Left hindlimb (tissue), 1 donor: ENCODE results near the gene FRMD1.

Source experiments
- DNase-seq: peaks from one replicate; pipeline ENCODE4 v3.0.0-alpha.2; 2018

Gene FRMD1

DNA sequence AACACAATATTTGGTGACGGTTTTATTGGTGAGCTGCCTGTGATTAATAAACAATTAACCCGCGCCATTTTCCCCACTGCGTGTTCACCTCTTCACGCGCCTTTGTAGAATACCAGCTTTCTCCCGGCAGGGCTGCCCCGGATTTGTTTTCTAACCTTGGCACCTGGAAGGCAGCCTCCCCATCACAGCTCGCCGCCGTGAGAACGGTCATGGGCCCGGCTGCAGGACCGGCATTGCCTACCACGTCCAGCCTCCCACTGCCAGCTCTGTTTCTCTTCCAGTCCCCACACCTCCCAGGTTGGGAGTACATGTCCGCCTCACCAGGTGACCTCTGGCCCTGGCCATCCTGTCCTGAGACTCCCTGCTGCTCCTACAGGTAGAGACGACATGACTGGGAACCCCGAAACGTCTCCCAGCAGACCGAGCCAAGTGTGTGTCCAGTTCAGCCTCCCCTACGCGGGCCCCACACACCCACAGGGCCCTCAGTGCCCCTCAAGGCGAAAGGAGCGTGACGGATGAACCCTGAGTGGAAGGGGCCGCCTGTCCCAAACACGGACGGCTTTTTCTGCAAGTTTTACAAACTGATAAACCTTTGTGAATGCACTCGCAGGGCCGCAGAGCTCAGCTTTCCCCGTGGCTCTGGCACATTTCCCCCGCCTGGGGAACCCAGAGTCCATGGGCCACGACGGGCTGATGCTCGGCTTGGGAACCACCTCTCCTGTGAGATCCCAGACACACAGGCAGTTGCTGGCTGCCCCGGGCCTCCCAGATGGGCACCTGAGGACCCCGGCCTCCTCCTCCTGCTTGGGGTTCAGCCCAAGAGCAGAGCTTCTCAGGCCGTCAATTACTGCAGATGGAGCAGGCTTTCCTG lies 25.7 kb downstream of the FRMD1 start:
- no peak for DNase-seq

DNA sequence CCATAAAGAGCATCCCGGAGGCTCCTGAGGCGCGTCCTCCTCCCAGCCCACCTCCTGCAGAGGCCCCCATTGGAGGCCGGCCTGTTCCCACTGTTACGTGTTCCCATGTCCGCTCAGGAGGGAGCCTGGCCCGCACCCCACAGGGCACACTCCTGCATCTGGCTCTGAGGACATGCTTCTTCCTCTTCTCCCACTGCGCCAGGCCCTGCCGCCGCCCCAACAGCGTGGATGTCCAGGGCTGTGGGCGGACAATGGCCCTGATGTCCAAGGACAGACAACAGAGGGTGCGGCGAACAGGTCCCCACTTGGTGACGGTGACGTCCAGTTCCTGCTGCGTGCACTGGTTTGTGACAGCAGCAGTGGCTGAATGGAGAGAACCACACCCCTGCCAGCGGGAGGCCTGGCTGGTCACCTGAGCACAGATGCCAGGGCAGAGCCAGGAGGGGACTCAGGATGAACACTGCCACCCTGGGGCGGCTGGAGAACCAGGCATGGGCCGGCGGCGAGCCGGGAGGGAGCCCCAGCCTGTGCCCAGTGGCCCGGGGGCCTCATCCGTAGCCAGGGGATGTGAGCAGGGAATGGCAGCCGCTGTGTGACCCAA lies 26.6 kb downstream of the FRMD1 start:
- no peak for DNase-seq

DNA sequence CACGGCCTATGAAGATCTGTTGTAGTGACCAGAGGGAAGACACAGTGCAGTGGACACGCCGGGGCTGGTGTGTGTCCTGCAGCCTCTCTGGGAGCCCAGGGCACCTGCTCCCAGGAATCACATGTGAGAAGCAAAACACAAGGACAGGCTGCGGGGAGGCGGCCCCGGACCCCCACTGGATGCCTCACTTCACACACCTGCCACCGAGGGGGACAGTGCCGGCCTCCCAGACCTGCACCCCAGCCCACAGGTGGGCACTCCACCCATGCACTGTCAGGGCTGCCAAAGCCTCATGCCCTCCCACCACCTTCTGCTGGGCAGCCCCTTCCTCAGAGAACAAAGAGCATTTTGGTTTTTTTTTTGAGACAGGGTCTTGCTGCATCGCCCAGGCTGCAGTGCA lies 27.4 kb downstream of the FRMD1 start:
- DNase-seq, result no peak

DNA sequence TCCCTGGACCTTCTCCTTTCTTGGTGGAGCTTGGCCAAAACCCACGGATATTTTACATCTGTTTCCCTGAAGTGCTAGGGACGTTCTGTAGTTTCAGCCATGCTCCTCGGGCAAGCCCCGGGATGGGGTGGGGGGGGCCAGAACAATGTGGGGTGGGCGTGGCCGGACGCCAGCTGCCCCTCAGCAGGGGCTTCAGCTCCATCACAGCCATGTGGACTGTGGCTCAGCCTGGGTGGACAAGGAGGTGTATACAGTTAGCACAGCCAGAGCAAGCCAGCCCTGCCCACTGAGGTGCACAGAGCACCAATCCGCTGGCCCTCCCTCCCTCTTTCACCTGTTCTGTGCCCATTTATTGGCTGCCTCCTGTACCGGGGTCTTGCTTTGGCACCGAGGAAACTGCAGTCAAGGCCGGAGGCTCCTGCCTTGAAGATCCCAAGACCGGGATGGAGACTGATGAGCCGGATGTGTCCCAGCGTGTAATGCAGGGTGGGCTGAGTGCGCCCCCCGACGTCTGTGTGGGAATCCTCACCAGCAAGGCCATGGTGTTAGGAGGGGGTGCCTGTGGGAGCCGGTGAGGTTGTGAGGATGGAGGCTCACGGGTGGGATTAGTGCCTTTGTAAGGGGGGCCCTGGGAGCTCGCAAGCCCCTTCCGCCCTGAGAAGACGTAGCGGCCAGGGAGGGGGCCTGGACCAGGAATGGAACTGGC lies 28.0 kb downstream of the FRMD1 start:
- no peak for DNase-seq

DNA sequence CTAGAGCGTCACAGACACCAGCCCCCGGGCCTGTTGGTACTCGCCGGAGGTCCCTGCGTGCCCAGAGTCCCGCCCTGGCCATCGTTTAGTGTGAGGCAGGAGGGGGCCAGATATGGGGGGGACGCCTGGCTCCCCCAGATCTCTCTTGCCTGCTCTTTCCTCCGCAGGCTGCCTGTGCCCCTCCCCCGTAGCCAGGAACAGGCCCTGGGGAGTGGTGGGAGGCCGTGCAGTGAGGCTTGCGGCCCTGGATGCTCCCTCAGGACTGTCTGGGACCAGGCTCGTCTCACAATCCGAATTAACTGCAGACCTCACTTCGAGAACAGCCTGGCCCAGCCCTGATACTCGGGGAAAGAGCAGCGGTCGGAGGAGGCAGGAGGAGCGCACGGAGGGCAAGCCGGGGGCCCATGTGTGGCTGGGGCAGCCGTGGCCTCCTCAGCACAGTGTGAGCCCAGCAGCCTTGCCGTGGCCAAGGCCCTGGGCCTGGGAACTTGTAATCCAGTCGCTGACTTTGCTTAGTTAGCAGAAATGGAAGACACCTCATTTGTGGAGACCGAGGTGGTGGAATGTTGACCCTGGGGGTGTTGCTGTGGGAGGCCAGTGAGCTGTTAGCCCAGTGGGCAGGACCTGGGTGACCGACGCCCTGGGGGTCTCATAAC lies 28.7 kb downstream of the FRMD1 start:
- DNase-seq, result no peak

DNA sequence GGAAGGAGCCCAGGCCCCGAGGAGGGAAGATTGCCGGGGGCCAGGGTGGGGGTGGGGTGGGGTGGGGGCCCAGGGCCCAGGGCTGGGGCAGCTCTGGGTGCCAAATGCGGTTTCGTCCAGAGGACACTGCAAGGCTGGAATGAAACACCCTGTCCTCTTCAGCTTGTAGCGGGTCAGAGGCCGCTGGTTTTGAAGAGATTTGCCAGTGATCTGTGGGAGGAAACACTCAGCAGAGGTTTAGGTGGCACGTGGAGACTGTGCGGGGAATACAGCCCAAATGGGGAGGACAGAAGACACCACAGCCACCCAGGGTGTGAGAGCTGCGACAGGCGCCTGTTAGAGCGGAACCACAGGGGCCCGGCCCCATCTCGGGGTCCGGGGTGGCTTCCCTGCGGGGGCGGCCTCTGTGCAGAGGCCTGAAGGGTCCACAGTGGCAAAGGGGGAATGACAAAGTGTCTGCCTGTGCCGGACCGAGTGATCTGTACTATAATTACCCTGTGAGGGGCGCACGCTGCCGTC lies 29.2 kb downstream of the FRMD1 start:
- DNase-seq, result peak; percentile 16

DNA sequence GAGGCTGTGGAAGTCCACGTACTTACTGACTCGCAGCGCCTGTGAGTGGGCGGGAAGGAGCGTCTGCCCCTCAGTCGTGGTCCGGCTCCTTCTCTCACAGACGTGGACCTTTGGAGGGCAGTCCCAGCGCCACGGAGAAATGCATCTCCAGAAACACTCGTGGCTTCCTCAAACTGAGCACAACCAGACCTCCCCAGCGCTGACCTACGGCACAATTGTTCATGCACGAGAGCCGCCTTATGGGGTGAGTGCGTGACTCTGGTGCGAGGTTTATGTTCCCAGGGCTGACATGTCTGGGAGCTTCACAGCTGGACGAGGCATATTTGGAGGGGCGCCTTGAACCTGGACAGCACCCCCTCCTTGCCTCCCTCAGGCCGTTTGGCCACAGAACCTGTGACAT lies 29.7 kb downstream of the FRMD1 start:
- peak; percentile 10 for DNase-seq

DNA sequence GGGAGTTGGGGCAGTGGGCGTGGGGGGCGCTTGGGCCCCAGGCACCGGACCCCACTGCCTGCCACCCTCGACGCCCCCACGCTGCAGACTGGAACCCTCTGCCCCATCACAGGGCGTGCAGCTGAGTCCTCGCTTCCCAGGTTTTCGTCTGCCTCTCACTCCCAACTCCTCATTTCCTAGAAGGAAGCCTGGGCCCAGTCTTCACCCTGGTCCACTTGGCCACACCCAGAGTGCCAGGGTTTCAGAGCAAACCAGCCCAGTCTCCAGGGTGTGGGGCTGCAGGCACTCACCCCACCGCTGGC lies 30.3 kb downstream of the FRMD1 start:
- DNase-seq, result no peak

DNA sequence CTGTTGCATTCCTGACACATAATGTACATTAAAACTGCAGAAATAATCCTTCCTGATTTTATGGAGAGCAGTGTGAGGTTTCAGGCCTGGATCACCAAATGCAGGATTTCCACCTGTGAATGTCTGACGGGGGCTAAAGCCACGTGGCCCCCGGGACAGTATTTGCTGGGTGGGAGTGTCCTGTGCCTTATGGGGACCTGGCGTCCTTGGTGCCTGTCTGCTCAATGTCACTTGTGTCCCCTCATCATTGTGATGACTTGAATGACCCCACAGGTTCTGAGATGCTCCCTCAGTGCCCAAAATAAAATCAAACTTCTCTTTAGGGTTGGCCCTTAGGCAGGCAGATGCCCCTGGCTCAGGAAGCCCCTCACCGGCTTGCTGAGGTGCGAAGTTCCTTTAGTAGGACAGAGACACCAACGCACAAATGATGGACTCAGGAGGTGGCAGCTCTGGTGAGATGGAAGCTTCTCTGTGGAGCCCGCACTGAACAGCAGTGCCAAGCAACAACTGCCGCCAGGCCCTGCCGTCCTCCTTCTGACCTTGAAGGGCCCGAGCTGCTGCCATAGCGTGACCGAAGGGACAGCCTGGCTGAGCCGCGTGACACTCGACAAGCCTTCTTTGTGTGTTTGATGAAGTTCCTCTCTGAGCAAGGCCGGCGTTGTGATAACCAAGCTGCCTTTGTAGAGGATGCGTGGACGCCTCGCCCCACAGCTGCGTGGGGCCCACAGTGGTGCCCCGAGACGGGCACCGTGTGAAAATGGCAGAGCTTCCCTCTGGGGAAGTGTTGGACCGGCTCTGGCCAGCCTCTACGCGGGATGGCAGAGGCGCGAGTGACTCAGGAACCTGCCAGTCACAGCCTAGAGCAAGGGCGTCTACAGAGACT lies 30.9 kb downstream of the FRMD1 start:
- DNase-seq, result no peak

DNA sequence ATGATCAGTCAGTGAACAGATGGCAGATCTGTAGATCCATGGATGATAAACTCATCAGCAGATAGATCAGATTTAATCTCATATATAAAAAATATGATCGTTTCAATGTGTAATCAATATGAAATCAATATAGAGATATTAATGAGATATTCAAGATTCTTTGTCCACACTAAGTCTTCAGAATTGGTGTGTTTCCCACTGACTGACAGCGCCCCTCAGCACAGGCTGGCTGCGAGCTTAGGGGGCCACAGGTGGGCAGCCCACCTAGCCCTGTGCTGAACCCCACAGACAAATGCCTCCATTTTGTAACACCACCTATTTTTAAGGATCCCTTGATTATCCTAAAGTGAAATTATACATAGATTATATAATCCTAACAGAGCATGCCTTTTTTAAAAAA lies 32.3 kb downstream of the FRMD1 start:
- no peak for DNase-seq

DNA sequence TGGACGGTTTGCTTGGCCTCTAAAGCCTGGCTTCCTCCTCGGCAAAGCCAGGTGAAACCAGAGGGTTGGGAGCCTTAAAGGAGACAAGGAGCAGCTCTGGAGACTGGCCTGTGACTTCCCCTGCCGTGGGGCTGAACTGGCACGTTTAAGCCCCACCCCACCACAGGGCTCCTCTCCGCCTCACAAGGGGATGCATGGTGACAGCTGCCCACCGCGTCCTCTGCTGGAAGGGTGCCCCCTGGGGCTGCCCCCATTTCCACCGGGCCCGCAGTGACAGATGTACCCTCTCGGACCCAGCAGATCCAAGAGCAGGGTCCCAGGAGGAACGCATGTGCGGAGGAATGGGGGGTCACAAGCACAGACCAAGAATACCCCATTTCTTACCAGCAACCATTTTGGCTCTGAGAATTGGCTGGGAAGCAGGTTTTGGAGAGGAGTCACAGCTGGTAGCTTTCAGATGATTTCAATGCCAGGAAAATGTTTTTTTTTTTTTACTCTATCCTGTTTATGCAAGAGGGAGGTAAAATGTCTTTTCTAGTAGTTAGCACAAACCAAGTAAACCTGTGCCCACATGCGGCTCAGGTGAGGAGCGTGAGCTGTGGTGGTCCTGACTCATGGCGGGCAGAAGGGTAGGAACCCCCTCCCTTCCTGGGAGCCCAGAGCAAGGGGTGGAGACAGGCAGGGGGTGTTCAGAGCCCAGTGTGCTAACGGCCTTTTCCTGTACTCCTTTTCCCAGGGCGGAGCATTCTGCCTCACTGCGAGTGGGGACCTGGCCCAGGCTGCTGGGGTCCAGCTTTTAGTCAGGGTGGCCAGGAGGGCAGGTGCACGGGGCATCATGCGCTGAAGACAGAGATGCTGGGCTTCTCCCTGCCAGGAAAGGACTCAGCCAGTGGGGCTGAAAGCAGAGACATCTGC lies 33.0 kb downstream of the FRMD1 start:
- no peak for DNase-seq

DNA sequence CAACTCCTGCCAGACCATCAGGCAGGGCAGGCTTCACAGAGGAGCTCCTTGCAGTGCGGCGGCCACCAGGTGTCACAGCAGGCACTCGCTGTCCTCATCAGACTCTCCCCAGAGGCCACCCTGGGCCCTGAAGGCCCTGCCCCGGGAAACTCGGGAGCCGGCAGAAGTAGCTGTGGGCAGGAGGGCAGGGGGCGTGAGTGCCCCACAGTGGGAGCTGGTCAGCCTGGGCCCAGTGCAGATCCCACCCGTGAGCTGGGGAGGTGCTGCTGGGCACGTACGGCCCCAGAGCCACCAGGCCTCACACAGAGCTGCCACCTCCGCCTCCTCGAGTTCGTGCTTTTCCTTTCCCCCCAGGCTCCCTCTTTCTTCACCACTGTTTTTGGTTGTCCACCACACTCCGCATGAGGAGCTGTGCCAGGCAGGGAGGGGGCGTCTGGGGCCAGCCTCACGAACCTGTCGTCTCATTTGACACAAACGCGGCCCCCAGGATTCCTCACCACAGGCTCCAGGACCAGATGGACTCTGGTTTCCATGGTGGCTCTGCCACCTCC lies 33.8 kb downstream of the FRMD1 start:
- no peak for DNase-seq

DNA sequence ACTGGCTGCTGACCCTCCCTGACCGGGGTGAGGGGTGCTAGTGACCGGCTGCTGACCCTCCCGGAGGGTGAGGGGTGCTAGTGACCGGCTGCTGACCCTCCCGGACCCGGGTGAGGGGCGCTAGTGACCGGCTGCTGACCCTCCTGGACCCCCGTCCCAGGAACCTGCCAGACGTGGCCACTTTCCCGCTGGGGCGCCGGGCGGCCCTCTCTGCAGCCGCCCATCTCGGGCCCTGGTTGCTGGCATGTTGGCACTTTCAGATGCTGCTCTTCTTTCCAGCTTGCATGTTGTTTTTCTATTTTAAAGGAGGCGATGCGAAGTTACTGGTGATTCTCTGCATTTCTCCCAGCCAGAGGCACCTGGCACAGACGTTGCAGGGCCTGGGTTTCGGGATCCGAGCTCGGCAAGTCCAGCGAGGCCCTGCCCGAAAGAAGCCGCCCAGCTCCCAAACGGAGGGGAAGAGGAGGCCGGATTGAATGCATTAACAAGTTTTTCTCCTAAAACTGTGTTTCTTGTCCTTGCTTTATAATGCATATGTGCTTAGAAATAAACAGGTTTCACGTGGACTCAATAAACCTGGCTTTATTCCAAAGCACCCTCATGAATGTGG lies 34.4 kb downstream of the FRMD1 start:
- no peak for DNase-seq

DNA sequence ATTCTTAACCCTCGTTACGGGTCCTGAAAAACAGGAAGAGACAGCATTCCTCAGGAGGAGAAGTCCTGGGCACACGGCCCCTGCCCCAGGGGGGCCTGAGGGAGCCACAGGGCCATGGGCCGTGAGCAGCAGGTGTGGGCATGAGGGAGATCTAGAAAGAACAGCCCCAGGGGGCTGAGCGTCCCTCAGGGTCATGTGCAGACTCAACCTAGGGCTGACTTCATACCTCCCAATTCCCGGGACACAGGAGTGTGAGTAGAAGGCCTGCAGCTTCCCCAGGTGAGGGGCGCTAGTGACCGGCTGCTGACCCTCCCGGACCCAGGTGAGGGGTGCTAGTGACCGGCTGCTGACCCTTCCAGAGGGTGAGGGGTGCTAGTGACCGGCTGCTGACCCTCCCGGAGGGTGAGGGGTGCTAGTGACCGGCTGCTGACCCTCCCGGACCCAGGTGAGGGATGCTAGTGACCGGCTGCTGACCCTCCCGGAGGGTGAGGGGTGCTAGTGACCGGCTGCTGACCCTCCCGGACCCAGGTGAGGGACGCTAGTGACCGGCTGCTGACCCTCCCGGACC lies 35.1 kb downstream of the FRMD1 start:
- DNase-seq, result no peak

DNA sequence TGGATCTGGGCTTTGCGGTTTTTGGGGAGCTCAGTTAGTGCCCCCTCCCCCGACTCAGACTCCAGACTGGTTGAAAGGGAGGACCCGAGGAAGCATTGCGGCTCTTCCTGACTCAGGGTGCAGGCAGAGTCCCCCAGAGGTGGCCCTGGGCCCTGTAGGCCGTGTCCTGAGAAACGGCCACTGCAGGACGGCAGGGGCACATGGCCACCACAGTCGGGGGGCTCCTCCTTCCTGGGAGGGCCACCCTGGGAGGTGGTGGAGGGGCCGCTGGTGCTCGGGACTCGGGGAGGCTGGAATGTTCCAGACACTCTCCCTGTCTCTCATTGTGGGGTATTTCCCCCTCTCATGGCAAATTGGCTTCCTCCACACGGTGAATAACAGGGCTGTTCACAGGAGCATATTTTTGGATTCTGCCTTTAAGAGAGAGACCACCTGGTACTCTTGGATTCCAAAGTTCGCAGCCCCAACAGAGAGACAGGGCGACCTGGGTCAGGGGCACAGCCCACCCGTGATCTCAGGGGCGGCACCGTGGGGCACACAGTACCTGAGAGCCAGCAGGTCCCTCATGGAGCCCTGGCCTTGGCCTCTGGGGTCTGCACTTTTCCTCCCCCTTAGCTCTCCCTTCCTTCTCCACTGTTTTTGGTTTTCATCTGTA lies 35.7 kb downstream of the FRMD1 start:
- DNase-seq, result no peak

DNA sequence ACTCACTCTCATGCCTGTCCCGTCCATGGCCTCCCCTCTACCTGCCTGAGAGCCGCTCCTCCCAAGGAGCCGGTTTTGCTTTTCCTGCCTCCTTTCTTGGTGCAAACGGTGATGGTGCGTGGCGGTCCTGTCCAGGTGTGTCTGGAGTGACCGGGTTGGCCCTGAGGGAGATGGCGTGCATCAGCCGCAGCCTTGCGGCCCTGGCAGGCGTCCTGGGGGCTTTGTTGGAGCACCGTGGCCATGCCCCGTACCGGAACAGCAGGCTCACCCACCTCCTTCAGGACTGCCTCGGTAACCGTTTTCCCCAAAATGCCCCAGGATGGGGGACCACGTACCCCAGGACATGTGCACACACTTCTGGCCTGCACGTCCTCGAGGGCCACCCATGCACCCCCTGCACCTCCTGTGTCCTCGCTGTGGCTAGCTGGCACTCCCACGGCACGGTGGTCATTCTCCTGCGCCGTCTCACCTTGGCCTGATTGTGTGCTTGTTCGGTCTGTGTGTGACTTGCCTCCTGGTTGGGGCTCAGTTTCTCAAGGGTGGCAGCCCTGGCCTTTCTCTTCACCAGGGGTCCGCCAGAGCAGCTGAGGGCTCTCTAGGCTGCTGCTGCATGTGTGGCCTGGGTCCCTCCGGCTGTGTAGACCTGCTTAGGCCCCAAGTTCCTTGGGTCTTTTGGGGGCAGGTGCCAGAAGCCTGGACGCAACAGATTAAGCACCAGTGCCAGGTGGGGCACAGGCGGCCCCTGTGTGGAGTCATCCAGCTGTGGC lies 36.4 kb downstream of the FRMD1 start:
- DNase-seq, result no peak

DNA sequence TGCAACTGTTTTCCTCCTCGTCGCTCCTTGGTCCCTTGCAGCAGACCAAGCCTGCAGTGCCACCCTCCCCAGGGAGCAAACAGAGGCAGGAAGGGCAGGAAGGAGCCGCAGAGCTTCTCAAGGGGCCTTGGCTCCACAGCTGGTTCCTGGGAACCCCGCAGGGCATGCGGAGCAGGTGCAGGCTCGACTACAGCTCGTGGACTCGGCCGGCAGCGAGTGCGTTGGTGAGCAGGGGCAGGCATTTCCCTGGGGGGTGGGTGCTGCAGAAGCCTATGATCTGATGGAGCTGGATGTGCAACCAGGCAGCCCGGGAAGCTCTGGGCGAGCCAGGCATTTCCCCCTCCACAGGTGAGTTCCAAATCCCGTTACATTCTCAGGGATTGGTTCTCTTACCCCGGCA lies 37.1 kb downstream of the FRMD1 start:
- DNase-seq, result no peak

DNA sequence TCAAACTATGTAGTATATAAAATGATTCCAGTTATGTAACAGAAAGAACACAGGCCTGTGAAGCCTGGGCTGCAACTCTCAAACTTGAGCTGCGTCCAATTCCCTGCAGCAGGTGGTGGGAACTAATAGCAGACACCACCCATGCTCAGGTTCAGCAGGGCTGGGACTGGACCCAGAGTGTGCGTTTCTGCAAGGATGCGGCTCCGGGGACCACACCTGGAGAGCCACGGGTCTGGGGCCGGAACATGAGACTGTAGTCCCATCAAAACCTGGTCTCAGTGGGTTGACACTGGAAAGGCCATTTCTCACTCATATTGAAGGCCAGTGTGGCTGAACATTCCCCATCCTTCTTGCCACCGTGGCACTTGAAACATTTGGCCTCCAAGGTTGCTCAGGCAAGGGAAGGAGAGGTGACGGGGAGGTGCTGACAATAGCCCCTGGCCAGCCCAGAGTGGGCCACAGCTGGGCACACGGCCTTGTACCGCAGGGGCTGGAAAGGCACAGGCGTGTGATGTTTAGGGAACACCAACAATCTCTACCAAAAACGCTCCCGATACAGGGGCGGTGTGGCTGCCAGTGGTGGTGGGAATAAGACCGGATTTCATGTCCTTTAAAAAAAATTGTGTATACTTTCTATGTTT lies 38.0 kb downstream of the FRMD1 start:
- DNase-seq, result no peak
